Measurements from ENCODE around the gene SERPINA9.
"Not testable (repeated sequence)": the region's sequence is repeated elsewhere in the genome, so short reads cannot be mapped to it uniquely, and the experiment has no call there.

The SERPINA9 gene

DNA sequence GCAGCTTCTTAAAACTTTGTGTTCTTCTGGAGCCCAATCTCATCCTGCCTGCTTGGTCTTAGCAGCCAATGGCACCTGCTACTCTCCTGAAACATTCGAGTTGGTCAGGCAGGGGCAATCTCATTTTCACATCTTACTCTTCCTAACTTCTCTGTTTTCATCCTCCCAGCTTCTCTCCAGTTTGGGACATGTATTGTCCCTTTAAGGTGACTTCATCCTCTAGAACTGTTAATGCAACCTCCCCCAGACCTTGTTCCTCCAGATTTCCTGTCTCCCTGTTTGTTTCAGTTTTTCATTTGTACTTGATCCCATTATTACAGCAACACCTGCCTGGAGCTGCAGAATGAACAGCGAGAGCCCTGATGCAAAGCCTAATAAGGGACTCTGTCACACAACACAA, 54.7 kb downstream of the SERPINA9 start:
- no peak for DNase-seq

DNA sequence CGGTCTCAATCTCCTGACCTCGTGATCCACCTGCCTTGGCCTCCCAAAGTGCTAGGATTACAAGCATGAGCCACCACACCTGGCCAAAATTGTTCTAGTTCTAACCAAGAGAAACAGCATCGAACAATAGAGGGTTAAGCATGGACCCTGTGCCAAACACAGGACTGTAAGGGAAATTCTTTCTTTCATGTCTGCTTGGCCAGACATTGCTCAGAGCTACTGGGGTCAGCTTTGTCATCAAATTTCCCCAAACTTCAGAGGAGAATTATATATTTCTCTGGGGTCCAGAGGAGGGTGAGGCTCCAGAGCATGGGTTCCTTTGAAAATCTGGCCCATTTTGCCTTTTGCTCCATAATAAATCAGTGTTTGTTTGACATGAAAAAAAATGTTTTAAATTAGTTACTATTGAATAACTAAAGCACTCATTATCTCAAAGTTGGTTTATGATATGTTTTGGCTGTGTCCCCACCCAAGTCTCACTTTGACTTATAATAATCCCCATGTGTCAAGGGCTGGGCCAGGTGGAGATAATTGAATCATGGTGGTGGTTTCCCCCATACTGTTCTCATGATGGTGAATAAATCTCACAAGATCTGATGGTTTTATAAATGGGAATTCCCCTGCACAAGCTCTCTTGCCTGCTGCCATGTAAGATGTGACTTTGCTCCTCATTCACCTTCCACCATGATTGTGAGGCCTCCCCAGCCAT, 58.3 kb downstream of the SERPINA9 start:
- not testable (repeated sequence) for DNase-seq
